OCI-LY7 (cell line): Measurements from ENCODE around the gene THRB. TPM values are rescaled to one million over a fixed set of nuclear protein-coding genes. Genes with fewer than 3 reads are reported as not detected.

Source experiments
- BruUV-seq: library from RNA; stranded (reverse); fragments of 400-500 nt; replicated peaks from 2 replicates; lab custom pipeline; 2021; lab: Mats Ljungman, UMichigan
- CTCF ChIA-PET: fragments of 300-600 bp; sonication (Branson Sonifier 250); formaldehyde crosslinking; loops from one replicate; lab custom pipeline; 2022; ENCODE audit warnings: antibody characterized with exemption; ENCODE audit not compliant: unreplicated experiment; lab: Charles Lee
- POLR2A ChIA-PET: fragments of 300-600 bp; sonication (Branson Sonifier 250); formaldehyde crosslinking; loops from one replicate; lab custom pipeline; 2022; ENCODE audit warnings: antibody characterized with exemption; lab: Charles Lee
- DNase-seq: peaks from one replicate; pipeline ENCODE4 v3.0.0-alpha.2; 2015; ENCODE audit warnings: low spot score
- H2AFZ ChIP-seq: fragments of 200-600 bp; sonication (generic), shearing (Covaris generic); 2 replicates; pipeline ENCODE4 v1.6.1; 2014; ENCODE audit warnings: mild to moderate bottlenecking, antibody characterized with exemption, low read length, moderate library complexity
- H3K27ac ChIP-seq: fragments of 200-600 bp; sonication (generic); 2 replicates; pipeline ENCODE4 v1.5.1; 2014; ENCODE audit warnings: mixed run types, low read depth, mild to moderate bottlenecking, moderate library complexity, low read length, inconsistent platforms; ENCODE audit not compliant: poor library complexity, severe bottlenecking
- H3K36me3 ChIP-seq: fragments of 200-600 bp; sonication (generic); 2 replicates; pipeline ENCODE4 v1.6.1; 2014; ENCODE audit warnings: mild to moderate bottlenecking, antibody characterized with exemption, low read length, moderate library complexity, mixed read lengths; ENCODE audit not compliant: insufficient read depth
- H3K4me1 ChIP-seq: fragments of 200-600 bp; sonication (generic); 2 replicates; pipeline ENCODE4 v1.5.1; 2014; ENCODE audit warnings: mild to moderate bottlenecking, low read length; ENCODE audit not compliant: insufficient read depth, poor library complexity, severe bottlenecking
- H3K4me2 ChIP-seq: fragments of 200-600 bp; sonication (generic); 2 replicates; pipeline ENCODE4 v1.6.1; 2014; ENCODE audit warnings: mild to moderate bottlenecking, low read length
- H3K4me3 ChIP-seq: fragments of 200-600 bp; sonication (generic); 2 replicates; pipeline ENCODE4 v1.5.1; 2014; ENCODE audit warnings: mild to moderate bottlenecking, low read depth, low read length; ENCODE audit not compliant: poor library complexity, severe bottlenecking
- H3K79me2 ChIP-seq: fragments of 200-600 bp; sonication (generic); 2 replicates; pipeline ENCODE4 v1.6.1; 2016; ENCODE audit warnings: low read depth, mild to moderate bottlenecking, low read length, moderate library complexity, mixed read lengths; ENCODE audit not compliant: insufficient read depth
- H3K9me2 ChIP-seq: fragments of 200-600 bp; sonication (generic); 2 replicates; pipeline ENCODE4 v1.6.1; 2016; ENCODE audit warnings: mild to moderate bottlenecking, low read length, mixed read lengths; ENCODE audit not compliant: insufficient read depth
- H3K9me3 ChIP-seq: fragments of 200-600 bp; sonication (generic); 2 replicates; pipeline ENCODE4 v1.6.1; 2014; ENCODE audit warnings: mild to moderate bottlenecking, mixed run types, low read length, mixed read lengths
- H4K20me1 ChIP-seq: fragments of 200-600 bp; sonication (generic); 2 replicates; pipeline ENCODE4 v1.6.1; 2014; ENCODE audit warnings: mild to moderate bottlenecking, antibody characterized with exemption, low read length, moderate library complexity, mixed read lengths; ENCODE audit not compliant: insufficient read depth
- CTCF ChIP-seq: fragments of 200-600 bp; sonication (generic); conservative IDR thresholded peaks from 2 replicates; pipeline ENCODE4 v1.5.1; 2014; ENCODE audit warnings: mild to moderate bottlenecking, antibody characterized with exemption, low read length, moderate library complexity, mixed read lengths
- EZH2phosphoT487 ChIP-seq: fragments of 200-600 bp; sonication (generic); IDR thresholded peaks from 2 replicates; pipeline ENCODE4 v1.6.1; 2018; ENCODE audit warnings: low read depth, borderline replicate concordance, mild to moderate bottlenecking, mixed run types, antibody characterized with exemption, low read length, moderate library complexity, mixed read lengths
- intact Hi-C: fragments of 100-400 bp; cut with micrococcal nuclease; formaldehyde crosslinking; loops from one replicate; pipeline ENCODE4 v1.10.0; 2022; ENCODE audit not compliant: unreplicated experiment
- total RNA-seq, 2 experiments: library from RNA; depleted of rRNA in 1 of 2; stranded (reverse); fragments of >200 nt in 1 of 2; shearing (Covaris generic) in 1 of 2; gene quantifications; 2 replicates each; pipeline ENCODE4 v1.2.3, GENCODE V29; 2014 to 2022

THRB gene
- total RNA-seq, 2 experiments from 2014 or later, result not detected

GRCh38 chr3:24507776-24508422 is 13.2 kb upstream of the THRB start:
- ChIA-PET POLR2A (no interaction called here), CTCF (no interaction called here)
- H3K36me3 ChIP-seq, result no peaks in the 10 kb centered on the region
- no peaks in the 10 kb centered on the region for H3K4me1 ChIP-seq
- no peaks in the 10 kb centered on the region for H4K20me1 ChIP-seq
- no peak for DNase-seq
- no peaks in the 10 kb centered on the region for H3K9me2 ChIP-seq
- H3K27ac ChIP-seq, result no peak overlapping the region
- no peak overlapping the region for H3K4me3 ChIP-seq
- no peaks in the 10 kb centered on the region for H3K9me3 ChIP-seq
- TF ChIP-seq CTCF (no peak), EZH2phosphoT487 (no peak)
- BruUV-seq, result no TSS peak
- H2AFZ ChIP-seq, result no peak overlapping the region
- intact Hi-C loops, result no loop called here
- no peaks in the 10 kb centered on the region for H3K79me2 ChIP-seq
- no peak overlapping the region for H3K4me2 ChIP-seq

- CTCF ChIA-PET, result no interaction called here
- no peak for DNase-seq
- Histone ChIP-seq H2AFZ (no peak overlapping the region), H3K9me2 (no peaks in the 10 kb centered on the region), H3K4me1 (no peaks in the 10 kb centered on the region), H4K20me1 (no peaks in the 10 kb centered on the region), H3K9me3 (no peaks in the 10 kb centered on the region), H3K36me3 (no peaks in the 10 kb centered on the region), H3K79me2 (no peaks in the 10 kb centered on the region), H3K27ac (no peak overlapping the region), H3K4me3 (no peak overlapping the region), H3K4me2 (no peak overlapping the region)
- intact Hi-C loops, result no loop called here
- TF ChIP-seq CTCF (no peak), EZH2phosphoT487 (no peak)
- no TSS peak for BruUV-seq
- POLR2A ChIA-PET, result no interaction called here
These were observed 12.5 kb upstream of the THRB start for GRCh38 chr3:24506966-24507775.
